GM12878 (cell line): ENCODE measurements around the gene TMIGD2.

Source experiments
- EZH2 ChIP-seq: IDR thresholded peaks from 2 replicates; pipeline ENCODE4 v1.6.1; 2012; ENCODE audit warnings: low read depth, mild to moderate bottlenecking, control low read depth, inconsistent platforms, low read length, borderline replicate concordance; ENCODE audit not compliant: control insufficient read depth
- HDAC2 ChIP-seq: fragments of 200-600 bp; sonication (generic); IDR thresholded peaks from 2 replicates; pipeline ENCODE4 v1.6.1; 2017
- MYC ChIP-seq: IDR thresholded peaks from 2 replicates; pipeline ENCODE4 v1.6.1; 2011; ENCODE audit warnings: mild to moderate bottlenecking, low read length, moderate library complexity, inconsistent platforms; ENCODE audit not compliant: insufficient read depth, insufficient replicate concordance, insufficient read length, severe bottlenecking
- RAD21 ChIP-seq: IDR thresholded peaks from 2 replicates; pipeline ENCODE4 v1.6.1; 2011; ENCODE audit warnings: mild to moderate bottlenecking, low read depth, low read length, moderate library complexity; ENCODE audit not compliant: insufficient read depth
- ZNF24 ChIP-seq: fragments of 450-650 bp; IDR thresholded peaks from 2 replicates; pipeline ENCODE4 v1.6.1; 2017; ENCODE audit warnings: antibody characterized with exemption, mild to moderate bottlenecking
- TF ChIP-seq, protein P1 (sequence below), 3 experiments: IDR thresholded peaks in 2 of 3; conservative IDR thresholded peaks in 1 of 3; 2 replicates each; pipeline ENCODE4 v1.5.1; 2011; ENCODE audit warnings: low read depth in 3 of 3, low read length in 3 of 3, mild to moderate bottlenecking in 3 of 3, control low read depth in 2 of 3, moderate library complexity in 2 of 3, inconsistent platforms in 1 of 3, mixed read lengths in 1 of 3; ENCODE audit not compliant: control insufficient read depth in 2 of 3, insufficient read depth in 1 of 3; ENCODE audit errors: extremely low read depth in 1 of 3

DNA sequence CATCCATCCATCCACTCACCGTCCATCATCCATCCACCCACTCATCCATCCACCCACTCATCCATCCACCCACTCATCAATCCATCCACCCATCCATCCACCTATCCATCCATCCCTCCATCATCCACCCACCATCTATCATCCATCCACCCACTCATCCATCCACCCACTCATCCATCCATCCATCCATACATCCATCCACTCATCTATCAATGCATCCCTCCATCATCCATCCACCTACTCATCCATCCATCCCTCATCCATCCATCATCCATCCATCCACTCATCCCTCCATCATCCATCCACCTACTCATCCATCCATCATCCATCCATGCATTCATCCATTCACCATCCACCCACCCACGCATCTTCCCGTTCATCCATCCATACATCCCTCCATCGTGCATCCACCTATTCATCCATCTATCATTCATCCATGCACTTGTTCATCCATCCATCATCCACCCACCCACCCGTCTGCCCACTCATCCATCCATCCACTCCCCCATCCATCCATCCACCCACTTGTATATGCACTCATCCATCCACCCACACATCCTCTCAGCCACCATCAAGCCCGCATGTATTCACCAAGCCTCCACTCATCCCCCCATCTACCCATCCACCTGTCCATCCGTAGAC, 32.9 kb upstream of the TMIGD2 start:
- TF ChIP-seq HDAC2: no peak
- TF ChIP-seq, protein P1, sequence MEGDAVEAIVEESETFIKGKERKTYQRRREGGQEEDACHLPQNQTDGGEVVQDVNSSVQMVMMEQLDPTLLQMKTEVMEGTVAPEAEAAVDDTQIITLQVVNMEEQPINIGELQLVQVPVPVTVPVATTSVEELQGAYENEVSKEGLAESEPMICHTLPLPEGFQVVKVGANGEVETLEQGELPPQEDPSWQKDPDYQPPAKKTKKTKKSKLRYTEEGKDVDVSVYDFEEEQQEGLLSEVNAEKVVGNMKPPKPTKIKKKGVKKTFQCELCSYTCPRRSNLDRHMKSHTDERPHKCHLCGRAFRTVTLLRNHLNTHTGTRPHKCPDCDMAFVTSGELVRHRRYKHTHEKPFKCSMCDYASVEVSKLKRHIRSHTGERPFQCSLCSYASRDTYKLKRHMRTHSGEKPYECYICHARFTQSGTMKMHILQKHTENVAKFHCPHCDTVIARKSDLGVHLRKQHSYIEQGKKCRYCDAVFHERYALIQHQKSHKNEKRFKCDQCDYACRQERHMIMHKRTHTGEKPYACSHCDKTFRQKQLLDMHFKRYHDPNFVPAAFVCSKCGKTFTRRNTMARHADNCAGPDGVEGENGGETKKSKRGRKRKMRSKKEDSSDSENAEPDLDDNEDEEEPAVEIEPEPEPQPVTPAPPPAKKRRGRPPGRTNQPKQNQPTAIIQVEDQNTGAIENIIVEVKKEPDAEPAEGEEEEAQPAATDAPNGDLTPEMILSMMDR (IDR thresholded peaks at IDR 0.05 in 2 of 3, conservative IDR thresholded peaks at IDR 0.05 in 1 of 3; ENCODE audit: control insufficient read depth in 2 of 3, extremely low read depth in 1 of 3, insufficient read depth in 1 of 3, low read depth in 3 of 3, low read length in 3 of 3): no peak
- no peak for TF ChIP-seq EZH2
- no peak for TF ChIP-seq MYC
- TF ChIP-seq ZNF24: no peak
- TF ChIP-seq RAD21: no peak
